NCI-H82 treated with DMSO at 0.1 percent for 48 hours (cell line): ENCODE results near the gene SMIM28.

Source experiments
- DNase-seq: peaks from one replicate; lab custom pipeline; 2025; ENCODE audit not compliant: unreplicated experiment; lab: John Stamatoyannopoulos, UW

The SMIM28 gene

DNA sequence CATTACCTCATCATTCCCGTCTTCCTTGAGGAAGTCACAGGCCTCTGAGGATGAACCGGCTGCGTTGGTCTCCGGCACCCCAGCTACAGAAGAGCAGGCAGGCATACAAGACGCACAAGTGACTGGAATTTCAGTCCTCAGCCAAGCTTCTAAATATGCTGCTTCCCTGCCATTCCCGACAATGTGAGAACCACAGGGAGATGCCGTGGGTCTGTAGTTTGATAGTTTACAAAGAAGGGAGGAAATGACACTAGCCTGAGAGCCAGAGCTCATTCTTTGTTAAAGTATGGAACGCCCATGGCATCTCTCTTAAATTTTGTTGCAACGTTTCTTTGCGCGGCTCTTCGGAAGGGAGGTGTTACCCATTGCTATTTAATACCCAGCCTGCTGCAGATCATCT is 52.1 kb downstream of the SMIM28 start:
- DNase-seq, result no peak

DNA sequence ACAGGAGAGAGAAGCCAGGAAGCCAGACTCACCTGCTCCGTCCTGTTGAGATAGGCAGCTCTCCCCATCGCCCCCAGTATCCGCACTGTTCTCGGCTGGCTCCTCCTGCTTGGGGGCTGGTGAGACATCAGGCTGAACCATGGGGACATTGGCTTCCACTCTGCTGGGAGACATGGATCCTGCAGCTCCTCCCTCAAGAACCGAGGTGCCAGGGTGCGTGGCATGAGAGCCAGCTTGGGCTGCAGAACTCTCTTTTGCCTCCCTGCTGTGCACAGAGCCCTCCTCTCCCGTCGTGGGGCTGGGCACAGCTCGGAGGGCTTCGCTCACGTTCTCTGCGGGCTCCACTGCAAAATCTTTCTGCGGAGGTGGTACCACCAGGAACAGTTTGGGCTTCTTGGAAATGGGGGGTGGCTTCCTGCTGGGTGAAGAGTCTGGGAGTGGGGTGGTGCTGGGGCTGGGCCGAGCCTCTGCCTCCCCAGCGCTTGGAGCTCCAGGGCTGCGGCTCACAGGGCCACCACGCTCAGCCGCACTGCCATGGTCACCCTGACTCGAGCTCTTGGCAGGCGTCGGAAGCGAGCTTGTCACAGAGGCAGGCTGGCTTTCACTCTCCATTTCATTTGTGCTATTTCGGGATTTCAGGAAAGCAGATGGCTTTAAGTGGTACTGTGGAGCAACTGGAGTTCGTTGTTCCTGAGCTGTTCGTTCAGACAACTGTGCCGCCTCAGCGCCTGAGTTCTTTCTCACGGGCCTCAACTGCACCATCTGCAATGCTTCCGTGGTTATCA is 52.8 kb downstream of the SMIM28 start:
- DNase-seq, result no peak

DNA sequence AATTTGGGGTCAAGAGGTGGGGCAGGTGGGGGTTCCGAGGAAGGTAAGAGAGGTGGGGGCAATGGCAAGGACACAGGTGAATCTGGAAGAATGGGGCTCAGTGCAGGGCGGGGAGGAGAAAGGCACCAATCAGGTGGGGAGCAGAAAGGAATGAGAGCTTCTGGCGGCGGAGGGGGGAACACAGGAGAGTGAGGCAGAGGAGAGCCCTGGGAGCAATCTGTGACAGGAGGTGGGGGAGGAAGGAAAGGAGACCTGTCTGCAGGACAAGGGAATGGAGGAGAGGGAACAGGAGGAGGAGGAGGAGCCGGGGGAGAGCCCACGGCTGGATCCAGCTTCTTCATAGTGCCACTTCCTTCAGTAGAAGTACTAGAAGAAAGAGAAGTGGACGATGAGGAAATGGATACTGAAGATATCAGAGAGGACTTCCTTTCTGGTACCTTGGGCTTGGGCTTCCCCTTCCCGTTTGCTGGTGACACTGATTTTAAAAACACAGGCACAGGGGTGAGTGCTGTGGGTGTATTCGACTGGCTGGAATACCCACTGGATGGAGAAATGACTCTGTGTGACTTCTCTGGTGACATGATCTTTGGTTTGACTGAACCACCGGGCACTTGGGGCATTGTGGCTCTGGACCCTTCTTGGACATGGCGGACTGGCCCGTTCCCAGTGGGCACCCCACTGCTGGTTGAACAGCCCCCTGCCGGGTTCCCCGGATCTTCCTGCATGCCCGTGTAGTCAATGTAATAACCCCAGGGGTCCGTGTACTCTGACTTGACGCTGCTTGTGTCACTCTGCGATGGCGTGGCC is 53.8 kb downstream of the SMIM28 start:
- no peak for DNase-seq

DNA sequence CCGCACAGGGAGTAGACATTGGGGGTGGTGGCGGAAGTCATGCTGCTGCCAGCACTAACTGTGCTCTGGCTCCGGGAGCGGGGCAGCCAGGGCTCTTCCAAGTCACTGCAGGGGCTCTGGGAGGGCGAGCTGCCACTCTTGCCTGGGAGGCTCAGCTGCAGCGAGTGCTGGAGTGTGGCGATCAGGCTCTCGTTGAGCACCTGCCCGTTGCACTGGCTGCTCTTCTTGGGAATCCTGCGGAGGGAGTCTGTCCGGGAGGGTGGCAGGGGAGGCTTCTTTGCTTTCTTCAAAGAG is 54.3 kb downstream of the SMIM28 start:
- no peak for DNase-seq
